Right kidney (tissue), 1 donor: ENCODE measurements around the gene CPE.
"Not testable (repeated sequence)": the region's sequence is repeated elsewhere in the genome, so short reads cannot be mapped to it uniquely, and the experiment has no call there.

ENCODE experiments used
- DNase-seq: peaks from one replicate; pipeline ENCODE4 v3.0.0-alpha.2; 2016

CPE gene

DNA sequence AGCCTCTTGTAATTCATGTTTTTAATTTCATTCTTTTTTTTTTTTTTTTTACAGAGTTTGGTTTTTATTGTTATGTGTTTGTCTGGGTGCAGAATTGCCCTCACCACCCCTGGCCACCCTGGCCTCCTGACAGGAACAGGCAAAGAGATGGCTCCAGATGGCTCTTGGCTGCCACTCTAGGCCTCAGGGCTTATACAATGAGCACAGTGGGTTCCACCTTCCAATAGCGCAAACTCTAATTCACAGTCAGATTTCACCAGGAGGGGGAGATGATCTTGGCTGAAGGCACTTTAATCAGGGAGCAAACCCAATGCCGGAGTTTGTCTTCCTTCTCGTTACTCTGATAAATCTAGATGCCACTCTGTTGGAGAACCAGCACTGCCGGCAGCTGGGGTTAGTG lies 24.8 kb downstream of the CPE start:
- no peak for DNase-seq

DNA sequence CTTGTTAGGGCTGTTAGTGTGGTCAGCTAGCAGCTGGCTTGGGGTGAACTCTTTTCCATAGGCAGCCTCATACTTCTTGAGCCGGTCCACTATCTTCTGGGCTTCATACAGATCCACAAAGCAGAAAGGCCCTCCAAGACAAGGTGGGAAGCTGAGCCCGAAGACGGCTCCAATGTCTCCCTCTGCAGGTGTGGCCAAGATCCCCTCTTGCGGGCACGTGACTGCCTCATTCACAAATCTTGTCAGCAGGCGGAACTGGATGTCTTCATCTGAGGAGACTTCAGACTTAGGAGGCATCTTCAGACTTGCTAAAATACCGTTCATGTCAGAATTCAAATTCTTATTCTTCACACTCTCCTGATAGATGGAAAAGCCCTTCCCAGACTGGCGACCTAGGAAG lies 25.3 kb downstream of the CPE start:
- no peak for DNase-seq

DNA sequence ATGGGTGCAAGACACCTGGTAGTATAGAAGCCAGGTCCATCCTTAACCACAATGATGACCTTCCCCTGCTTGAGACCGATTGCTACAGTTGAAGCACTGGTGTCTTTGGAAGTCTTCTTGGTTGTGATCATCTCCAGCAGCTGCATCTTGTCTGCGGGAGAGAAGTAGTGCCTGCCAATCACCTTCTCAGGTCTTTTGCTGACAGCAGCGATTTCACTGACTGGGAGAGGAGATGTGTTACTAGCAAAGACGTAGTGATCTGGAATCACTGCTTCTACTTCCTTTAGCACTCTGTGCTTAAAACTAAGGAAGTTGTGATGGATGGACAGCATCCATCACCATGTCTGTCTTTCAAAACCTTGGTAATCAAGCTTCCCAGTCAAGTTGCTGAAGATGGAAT lies 25.9 kb downstream of the CPE start:
- no peak for DNase-seq

DNA sequence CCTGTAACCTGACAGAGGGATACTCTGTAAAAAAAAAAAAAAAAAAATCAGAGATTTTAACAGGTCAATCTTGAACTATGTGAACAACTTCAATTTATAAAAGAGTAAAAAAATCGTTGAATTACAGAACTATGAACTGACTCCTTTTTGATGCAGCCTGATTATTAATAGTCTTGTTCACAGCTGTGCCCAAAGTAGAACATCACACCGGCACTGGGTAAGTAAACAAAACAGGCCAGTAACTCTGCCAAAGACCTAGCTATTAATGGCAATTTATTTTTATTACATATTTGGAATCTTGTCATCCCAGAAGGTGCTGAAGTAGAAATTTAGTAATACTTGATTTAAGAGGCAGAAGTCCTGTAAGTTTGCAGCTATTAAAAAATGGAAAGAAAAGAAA lies 31.4 kb downstream of the CPE start:
- DNase-seq = no peak

DNA sequence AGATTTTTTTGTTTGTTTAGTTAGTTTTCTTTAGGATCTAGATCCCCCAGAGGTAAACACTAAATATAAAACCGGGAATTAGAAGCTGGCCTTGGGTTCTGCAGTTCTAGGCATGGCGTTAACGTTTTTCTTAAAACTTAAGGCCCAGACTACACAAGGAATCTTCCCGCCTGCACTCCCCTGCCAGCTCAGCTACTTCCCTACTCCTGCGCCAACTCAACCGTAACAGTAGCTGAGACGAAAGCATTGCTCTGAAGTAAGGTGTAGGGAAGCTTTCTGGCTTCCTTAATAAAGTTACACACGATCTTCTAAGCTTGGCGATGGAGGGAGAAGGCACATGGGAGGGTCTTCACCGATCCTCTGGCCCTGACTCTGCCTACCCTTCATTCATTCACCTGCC lies 37.1 kb downstream of the CPE start:
- peak; percentile 16 for DNase-seq

DNA sequence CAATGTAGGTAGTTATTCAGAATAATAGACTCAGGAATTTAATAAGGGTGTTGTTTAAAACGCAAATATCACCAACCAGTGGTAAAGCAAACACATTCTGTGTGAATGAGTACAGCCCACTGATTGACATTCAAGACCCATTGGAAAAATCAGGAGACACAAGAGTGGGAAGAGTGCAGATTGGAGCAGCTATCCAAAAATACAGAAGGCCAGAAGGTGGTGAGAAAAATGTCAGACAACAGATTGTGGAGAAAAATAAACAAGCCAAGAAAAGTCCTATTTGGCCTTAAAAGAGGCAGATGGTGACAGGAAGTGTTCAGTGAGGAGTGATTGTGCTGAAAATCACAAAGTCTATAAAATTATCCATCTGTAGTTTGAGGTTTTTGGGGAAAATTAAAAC lies 39.3 kb downstream of the CPE start:
- no peak for DNase-seq

DNA sequence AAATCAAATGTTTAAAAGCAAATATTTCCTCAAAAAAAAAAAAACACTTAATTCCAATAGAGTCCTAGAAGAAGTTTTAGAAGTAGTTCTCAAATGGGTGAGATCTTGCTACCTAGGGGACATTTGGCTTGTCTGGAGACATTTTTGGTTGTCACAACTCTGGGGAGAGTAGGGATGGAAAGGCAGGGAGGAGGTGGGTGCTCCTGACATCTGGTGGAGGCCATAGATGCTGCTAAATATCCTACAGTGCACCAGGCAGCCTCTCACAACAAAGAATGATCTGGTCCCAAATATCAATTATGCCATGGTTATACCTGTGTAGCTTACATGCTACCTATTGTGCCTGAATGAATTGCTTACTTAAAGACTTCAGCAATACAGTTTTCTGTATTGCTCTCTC lies 46.8 kb downstream of the CPE start:
- DNase-seq = no peak

DNA sequence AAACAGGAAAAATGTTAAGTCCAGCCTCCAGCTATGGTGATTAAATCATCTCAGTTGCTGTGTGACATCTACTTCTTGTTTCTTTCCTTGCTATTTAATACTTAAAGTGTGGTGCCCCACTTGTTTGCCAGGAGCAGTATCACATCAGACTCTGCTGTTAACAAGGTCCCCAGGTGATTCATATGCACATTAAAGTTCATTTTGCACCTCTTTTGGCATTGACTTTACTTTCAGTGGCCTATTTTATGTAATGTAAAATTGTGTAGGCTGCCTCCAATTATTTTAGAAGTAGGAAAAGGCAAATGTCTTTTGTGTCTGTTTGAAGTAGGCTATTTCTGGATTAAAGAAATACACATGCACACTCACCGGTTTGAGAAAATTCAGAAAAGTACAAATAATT lies 47.5 kb downstream of the CPE start:
- DNase-seq = no peak

DNA sequence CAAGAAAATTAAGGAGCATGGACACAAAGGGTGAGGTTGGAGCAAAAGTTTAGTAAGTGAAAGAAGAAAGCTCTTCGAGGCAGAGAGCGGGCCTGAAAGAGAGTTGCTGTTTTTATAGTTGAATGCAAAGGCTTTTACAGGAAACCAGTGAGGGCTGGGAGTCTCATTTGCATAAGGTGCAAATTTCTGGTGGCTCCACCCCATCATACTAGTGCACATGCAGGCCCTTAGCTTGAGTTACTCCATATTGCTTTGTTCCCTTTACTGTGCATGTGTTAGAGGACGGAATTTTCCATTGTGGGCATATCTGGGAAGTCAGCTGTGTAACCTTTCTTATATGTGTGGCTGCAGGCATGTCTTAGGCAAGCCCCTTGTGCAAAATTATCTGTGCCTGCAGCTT lies 48.0 kb downstream of the CPE start:
- no peak for DNase-seq

DNA sequence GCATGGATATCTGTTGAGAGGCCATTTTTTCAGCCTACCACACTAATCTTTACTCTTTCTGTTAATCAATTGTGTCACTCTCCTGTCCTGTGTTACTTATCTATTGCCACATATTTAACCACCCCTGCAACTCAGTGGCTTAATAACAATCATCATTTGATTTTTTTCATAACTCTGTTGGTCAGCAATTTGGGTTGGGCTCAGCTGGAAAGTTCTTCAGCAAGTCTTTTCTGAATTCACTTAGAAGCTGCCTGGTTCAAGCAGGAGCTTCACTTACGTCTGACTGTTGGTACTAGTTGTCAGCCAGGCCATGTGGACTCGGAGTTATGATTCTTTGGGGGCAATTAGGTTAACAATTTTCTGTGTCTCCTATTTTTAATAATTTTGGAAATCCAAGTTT lies 50.1 kb downstream of the CPE start:
- DNase-seq = no peak

DNA sequence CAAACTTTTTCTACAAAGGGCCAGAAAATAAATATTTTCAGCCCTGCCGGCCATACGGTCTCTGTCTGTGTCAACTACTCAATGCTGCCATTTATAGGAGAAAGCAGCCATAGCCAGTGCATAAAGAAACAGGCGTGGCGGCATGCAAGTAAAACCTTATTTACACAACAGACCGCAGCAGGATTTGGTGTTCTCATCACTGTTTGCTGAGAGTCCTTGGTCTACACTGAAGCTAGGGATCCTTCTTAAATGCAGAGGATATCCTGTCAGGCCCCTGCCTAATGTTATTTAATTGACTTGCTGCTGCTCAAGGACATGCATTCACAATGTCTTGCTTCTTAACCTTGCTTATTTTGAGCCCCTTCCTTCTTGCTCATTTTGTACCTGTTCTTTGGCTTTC lies 54.7 kb downstream of the CPE start:
- DNase-seq = no peak

DNA sequence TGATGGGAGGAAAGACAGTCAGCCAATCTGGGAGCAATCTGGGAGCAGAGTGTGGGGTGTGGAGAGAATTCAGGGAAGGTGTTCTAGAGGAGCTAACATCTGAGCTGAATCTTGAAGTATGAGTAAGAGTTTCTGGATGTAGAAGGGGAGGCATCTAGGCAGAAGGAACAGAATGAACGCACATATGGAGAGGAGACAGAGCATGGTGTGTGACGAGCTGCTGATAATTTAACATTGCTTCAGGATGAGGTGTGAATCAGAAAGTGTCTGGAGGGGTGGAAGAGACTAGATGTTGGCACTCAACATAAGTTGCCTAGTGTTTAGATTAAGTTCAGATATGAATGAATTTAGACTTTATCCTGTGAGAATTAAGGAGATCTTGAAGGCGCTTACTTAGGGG lies 58.9 kb downstream of the CPE start:
- DNase-seq = no peak

DNA sequence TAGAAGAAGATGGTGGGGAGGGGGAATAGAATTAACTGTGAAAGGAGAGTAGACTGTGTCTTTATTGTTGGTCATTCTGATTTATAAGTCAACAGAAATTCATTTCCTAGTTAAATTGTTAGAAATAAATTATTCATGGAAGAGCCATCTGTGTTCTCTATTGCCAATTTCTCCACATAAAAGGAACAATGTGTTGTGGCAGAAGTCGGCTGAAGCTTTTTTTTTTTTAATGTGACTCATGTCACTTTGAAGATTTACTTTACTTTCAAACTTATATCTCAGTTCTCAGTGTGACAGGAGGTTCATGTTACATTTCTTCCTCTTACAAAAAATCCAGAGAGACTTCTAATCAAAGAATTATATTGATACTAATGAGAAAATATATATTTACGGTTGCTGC lies 60.5 kb downstream of the CPE start:
- no peak for DNase-seq

DNA sequence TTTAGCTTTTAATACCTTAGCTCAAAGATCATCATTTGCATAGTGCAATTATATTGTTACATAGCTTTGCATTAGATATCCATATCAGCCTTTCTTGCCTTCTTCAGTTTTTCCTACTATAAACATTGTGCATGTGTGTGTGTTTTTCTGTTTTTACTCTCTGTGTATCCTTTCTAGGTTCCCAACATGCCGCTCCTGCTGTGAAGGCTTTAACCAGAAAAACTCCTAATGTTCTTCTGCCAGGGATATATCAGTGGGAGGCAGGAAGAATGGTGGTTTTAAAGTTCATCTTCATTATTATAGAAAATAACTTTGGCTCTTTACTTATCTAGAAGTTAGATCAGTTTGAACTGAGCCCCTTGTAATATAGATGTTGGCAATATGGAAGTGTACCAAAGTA lies 61.2 kb downstream of the CPE start:
- no peak for DNase-seq

DNA sequence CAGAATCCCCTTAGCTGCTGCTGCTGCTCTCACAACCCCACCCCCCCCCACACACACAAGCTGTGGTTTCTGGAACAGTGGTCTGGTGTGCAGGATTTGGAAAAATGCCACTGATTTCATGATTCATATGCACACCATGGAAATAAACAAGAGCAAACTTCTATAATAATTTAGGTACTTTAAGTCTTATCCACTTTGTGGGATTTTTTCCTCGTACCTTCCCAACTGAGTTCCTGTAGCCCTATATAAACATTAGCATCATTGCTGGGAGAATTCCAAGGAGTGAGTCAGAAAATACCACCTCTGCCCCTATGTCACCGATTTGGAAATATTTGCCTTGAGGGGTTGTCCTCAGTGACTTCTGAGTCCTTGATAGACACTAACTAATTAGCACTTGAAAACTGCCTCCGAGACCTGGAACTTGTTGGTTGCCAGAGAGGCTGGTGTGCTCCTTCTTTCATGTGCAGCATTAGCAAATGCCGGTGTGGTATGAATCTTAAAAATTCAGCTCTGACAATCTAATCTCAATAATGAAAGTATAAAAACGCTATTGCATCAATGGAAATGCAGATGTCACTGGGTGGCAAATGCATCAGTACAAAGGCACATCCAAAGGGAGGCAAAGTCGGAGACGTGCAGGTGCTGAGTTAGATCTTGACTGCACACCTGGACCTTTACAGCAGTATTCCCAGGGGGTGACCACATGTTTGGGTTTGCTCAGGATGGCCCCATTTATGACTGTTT lies 61.8 kb downstream of the CPE start:
- no peak for DNase-seq

DNA sequence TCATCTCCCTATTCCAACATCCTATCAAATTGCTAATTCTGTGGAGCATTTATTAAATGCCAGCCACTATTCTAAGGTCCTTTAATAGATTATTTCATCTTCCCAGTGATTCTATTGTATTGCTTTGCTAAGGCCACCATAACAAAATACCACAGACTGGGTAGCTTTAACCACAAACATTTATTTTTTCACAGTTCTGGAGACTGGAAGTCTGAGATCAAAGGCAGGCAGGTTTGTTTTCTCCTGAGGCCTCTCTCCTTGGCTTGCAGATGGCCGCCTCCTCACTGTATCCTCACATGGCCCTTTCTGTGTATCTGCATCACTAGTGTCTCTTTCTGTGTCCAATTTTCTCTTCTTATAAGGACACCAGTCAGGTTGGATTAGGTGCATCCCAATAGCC lies 64.5 kb downstream of the CPE start:
- DNase-seq = no peak

DNA sequence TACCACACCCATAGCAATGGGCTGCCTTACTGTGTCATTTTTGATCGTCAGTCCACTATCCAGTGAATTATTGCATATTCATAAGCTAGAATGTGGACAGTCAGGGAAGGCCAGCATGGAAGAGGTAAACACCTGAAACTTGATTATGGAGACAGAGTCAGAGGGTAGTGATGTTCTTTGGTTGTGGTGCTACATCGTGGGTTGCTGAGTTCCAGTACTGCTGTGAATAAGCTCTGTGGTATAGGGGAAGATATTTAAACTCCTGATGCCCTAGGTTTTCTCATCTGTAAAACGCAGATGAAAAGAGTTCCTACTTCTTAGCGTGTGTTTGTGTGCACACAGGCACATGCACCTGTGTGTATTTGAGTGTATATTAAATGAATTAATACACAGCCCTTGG lies 69.9 kb downstream of the CPE start:
- no peak for DNase-seq

DNA sequence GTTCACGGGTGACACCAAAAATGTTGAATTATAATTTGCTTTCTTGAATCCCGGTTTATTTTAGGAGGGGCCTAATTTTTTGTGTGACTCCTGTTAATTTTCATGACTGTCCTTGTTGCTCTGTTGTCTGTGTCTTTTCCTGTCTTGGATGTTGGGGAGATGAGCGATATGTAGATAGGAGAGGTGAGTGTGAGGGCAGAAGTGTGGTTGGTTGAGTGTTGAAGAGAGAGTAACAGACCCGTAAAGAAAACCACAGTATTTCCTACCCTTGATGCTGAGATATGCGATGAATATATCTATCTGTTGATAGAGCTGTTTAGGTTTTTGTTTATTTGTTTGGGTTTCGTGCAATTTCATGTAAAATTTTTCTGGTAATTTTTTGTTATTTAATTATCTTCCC lies 70.5 kb downstream of the CPE start:
- no peak for DNase-seq

DNA sequence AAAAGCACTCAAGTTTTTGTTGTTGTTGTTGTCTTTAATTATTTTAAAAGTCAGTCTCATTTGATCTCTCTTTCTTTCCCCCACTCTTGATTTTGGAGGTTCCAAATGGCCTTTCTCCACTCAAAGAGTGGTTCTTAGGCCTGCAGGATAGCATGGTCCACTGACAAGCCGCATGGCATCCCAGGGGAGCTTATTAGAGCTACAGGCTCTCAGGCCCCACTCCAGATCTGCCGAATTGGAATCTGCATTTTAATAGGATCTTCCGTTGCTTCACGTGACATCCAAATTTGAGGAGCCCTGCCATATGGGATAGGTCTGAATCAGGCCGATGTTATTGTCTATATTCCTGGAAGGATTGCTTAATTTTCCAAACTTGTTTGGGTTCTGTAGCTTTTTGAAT lies 72.1 kb downstream of the CPE start:
- no peak for DNase-seq

DNA sequence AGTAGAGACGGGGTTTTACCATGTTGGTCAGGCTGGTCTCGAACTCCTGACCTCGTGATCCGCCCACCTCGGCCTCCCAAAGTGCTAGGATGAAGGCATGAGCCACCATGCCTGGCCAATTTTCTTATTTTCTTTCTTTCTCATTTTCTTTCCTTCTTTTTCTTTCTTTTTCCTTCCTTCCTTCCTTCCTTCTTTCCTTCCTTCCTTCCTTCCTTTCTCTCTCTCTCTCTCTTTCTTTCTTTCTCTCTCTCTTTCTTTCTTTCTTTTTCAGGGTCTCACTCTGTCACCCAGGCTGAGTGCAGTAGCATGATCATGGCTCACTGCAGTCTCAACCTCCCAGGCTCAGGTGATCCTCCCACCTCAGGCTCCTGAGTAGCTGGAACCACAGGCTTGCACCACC lies 74.3 kb downstream of the CPE start:
- DNase-seq = not testable (repeated sequence)

DNA sequence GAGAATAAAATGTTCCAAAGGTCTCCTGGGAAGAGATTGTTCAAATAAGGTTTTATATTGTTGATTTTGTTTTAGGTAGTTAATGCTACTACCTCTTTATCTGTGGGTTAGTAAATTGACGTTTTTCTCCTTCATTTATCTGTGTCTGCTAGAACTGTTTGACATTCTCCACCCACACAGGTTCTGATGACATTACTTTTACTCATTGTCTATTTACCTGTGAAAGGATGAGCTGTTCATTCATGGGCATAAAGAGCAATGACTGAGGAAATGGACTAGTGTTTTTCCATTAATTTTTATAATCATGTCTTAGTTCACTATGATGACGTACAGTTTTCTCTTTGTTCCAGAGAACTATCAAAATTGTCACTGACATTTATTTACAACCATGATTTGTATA lies 75.6 kb downstream of the CPE start:
- DNase-seq = no peak

DNA sequence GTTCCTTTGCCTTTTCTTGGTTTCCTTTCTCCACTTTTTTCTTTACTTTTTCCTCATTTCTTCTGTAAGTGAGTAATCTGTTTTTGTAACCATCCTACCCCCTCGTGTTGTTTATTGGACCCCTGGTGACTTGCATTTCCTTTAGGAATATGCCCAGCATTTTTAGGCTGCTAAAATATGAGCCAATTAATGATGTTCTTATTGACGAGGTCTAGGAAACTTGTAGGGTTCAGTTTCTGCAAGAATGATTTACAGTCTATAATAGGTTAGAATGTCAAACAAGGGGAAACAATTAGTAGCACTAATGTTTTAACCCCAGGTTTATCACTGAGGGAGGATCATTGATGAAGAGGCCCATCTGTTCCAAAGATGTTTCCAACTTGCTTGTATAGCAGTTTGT lies 79.0 kb downstream of the CPE start:
- no peak for DNase-seq

DNA sequence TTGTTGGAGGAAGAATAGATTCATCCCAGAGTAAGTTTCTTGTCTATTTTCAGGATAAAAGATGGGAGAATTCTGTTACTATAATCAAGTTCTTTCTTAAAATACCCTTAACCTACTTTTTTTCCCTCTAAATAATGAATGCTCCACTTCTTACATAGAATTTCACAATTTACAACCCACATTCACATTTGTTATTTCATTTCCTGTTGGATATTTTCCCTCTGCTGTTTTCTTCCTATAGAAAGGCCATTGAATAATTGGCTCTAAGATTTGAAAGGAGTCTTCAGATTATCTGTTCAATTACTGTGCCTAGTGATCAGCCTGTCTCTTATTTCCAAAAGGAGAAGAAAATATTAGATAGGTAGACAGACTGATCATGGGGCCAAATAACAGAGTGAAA lies 79.7 kb downstream of the CPE start:
- DNase-seq = no peak

DNA sequence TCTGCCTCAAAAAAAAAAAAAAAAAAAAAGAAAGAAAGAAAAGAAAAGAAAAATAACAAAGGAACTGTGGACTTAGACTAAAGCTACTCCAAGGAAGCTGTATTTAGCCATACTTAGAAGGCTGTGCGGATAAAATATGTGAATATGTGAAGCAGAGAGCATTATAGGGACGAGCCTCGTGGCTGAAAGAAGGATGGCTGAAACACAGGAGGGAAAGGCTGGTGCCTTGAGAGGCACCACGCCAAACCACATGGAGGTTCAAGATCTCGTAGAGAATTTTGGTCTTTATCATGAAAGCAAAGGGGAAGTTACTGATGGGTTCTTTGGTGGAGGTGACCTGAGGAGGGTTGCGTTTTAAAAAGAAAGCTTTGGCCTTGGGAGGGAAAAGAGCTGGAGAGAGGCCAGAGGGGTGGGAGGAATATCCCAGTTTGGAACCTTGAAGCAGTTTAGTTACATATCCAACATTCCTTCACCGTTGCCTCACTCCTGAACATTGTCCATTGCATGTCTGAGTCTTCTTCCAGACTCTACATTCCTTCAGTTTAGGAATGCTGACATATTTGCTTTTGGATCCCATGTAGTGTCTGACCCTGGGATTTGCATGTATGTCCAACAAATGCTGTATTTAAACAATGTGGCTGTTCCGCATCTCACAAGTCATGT lies 82.5 kb downstream of the CPE start:
- no peak for DNase-seq

DNA sequence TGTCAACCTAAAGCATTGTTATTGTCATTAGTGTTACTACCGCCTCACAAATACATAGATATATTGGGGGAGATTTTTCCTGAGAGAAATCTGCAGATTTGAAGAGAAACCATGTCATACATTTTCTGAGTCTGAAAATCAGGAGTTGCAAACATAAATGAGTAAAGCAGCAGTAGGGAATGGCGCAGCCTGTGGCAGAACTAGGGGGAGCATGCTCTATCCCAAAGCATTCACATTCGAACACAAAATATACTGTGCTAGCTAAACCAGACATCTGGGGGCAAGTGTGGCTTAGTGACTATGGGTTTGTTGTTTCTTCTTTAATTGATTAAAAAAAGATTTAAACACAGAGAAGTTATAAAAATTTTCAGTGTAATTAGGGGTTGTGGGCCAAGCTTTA lies 83.2 kb downstream of the CPE start:
- no peak for DNase-seq
